K562 (cell line): ENCODE results near the gene SLC5A6. TPM values are rescaled to one million over a fixed set of nuclear protein-coding genes. Genes with fewer than 3 reads are reported as not detected.

Experiments
- CREB3 ChIP-seq: fragments of 450-650 bp; conservative IDR thresholded peaks from 2 replicates; pipeline ENCODE4 v1.6.1; 2016; ENCODE audit warnings: missing genetic modification characterization, low read depth, mild to moderate bottlenecking, missing compliant biosample characterization, moderate library complexity
- E2F4 ChIP-seq: sonication (generic); formaldehyde crosslinking; IDR thresholded peaks from 2 replicates; pipeline ENCODE4 v1.8.0; 2022; ENCODE audit warnings: mild to moderate bottlenecking, low read depth, missing genetic modification reagents
- GABPB1 ChIP-seq: sonication (generic); formaldehyde crosslinking; IDR thresholded peaks from 2 replicates; pipeline ENCODE4 v1.8.0; 2022; ENCODE audit warnings: mild to moderate bottlenecking, missing genetic modification reagents
- HINFP ChIP-seq: fragments of 450-650 bp; conservative IDR thresholded peaks from 2 replicates; pipeline ENCODE4 v1.6.1; 2016; ENCODE audit warnings: missing genetic modification characterization, low read depth, mild to moderate bottlenecking, control low read depth, missing compliant biosample characterization
- HOMEZ ChIP-seq: fragments of 250-450 bp; sonication (Bioruptor Pico); IDR thresholded peaks from 2 replicates; pipeline ENCODE4 v1.4.0; 2020; ENCODE audit warnings: mild to moderate bottlenecking, moderate library complexity
- MCM5 ChIP-seq: fragments of 450-650 bp; IDR thresholded peaks from 2 replicates; pipeline ENCODE4 v1.6.1; 2016; ENCODE audit warnings: low read depth
- MTF1 ChIP-seq: fragments of 250-450 bp; sonication (Bioruptor Pico); IDR thresholded peaks from 2 replicates; pipeline ENCODE4 v1.9.0; 2021; ENCODE audit warnings: moderate library complexity, mild to moderate bottlenecking, inconsistent platforms, borderline replicate concordance
- POLR2H ChIP-seq: IDR thresholded peaks from 2 replicates; pipeline ENCODE4 v1.6.1; 2016; ENCODE audit warnings: missing genetic modification characterization, low read depth, mild to moderate bottlenecking, control low read depth, missing compliant biosample characterization, moderate library complexity
- RBM22 ChIP-seq: fragments of 200-400 bp; formaldehyde crosslinking; IDR thresholded peaks from 2 replicates; pipeline ENCODE4 v1.6.1; 2018; ENCODE audit warnings: low read length, low read depth; ENCODE audit not compliant: poor library complexity, severe bottlenecking
- RREB1 ChIP-seq: fragments of 250-450 bp; sonication (Bioruptor Pico); IDR thresholded peaks from 2 replicates; pipeline ENCODE4 v1.4.0; 2020
- ZNF184 ChIP-seq: sonication (generic); formaldehyde crosslinking; IDR thresholded peaks from 2 replicates; pipeline ENCODE4 v1.5.0; 2020; ENCODE audit warnings: missing genetic modification reagents
- ZNF197 ChIP-seq: fragments of 200-800 bp; sonication (Bioruptor generic); IDR thresholded peaks from 2 replicates; pipeline ENCODE4 v1.6.1; 2016; ENCODE audit warnings: low read depth, missing genetic modification characterization, missing compliant biosample characterization
- ZNF57 ChIP-seq: fragments of 450-650 bp; formaldehyde crosslinking; IDR thresholded peaks from 2 replicates; pipeline ENCODE4 v1.4.0; 2020; ENCODE audit warnings: mild to moderate bottlenecking, moderate library complexity
- polyA plus RNA-seq, 8 experiments: library from polyadenylated mRNA; depleted of rRNA in 4 of 8; stranded (reverse) in 5 of 8; unstranded in 3 of 8; fragments of >200 nt; fragmentation: Nextera tagmentation in 2 of 8; fragmentation: Illumina TruSeq in 1 of 8; extraction: Ambion mirVana in 2 of 8; extraction: Trizol in 1 of 8; gene quantifications; 2 replicates each; pipeline versions ENCODE4 v1.2.1 to v1.2.3, GENCODE V29; 2011 to 2014; ENCODE audit warnings: inconsistent platforms in 1 of 8, missing spikeins in 1 of 8
- total RNA-seq, 7 experiments: library from RNA; depleted of rRNA in 6 of 7; stranded (reverse); fragments of >200 nt in 6 of 7; fragmentation: Illumina TruSeq in 2 of 7; extraction: Trizol in 2 of 7; gene quantifications; 2 replicates each; pipeline versions ENCODE4 v1.2.1 to v1.2.3, GENCODE V29; 2011 to 2021; ENCODE audit warnings: low replicate concordance in 1 of 7

Gene SLC5A6
- total and polyA plus RNA-seq, 9 of the 15 experiments (the other 6 are each of a cell fraction or from before 2014, with no cell fraction given), result 32.6 to 137 (median 107) TPM

- 0 out of 2 replicates have a peak, but pooled peaks have one; percentile 4 for TF ChIP-seq HINFP (tag)
- no peak for TF ChIP-seq ZNF184 (CRISPR knock-in tag)
- no peak for TF ChIP-seq MTF1
- TF ChIP-seq E2F4 (CRISPR knock-in tag), result no peak
- no peak for TF ChIP-seq ZNF57 (CRISPR knock-in tag)
- no peak for TF ChIP-seq HOMEZ
- TF ChIP-seq CREB3, result 0 out of 2 replicates have a peak, but pooled peaks have one; percentile 31
- TF ChIP-seq ZNF197 (CRISPR knock-in tag), result no peak
- no peak for TF ChIP-seq POLR2H (tag)
- no peak for TF ChIP-seq RBM22
- TF ChIP-seq RREB1, result no peak
- no peak for TF ChIP-seq GABPB1
- no peak for TF ChIP-seq MCM5
These were observed 4.5 kb upstream of the SLC5A6 start (continued) for GRCh38 chr2:27216416-27217137.
